ENCODE results near the gene COPB2. TPM values are rescaled to one million over a fixed set of nuclear protein-coding genes. Genes with fewer than 3 reads are reported as not detected.

The COPB2 gene
- total and polyA plus RNA-seq, 2 of the 8 experiments (the other 6 are each of a cell fraction or from before 2014, with no cell fraction given) = 40.3 to 119 TPM

DNA sequence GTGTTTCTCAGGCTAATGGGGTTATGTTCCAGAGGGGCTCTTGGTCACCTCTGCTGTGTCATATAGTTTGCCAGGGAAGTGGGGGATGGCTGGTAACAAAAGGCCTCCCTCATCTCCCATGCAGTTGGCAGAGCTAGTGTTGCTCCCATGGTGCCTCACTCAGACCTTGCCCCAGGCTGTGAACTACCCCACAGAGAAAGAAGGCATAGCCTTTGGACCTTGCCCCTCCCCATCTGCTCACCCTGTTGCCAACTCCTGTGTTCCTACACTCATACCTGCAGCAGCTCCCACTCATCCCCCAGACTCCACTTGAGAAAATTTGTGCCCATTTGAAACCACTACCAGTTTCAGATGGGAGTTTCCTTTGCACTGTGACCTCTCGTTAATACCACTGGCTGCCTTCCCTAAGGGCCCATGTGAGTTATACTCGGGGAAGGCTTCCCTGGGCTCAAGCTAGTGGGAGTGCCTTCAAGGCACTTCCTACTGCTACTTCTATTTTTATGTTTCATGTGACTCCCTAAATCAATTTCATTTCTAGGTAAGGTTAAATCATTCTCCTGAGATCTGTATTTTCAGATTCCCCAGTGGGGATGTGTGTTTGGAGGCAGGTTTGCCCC, 25.3 kb upstream of the COPB2 start:
- no peaks in the 10 kb centered on the region; the same call in 1 of the 2 replicates for H3K79me1 ChIP-seq (ENCODE audit: low read depth, low read length)
- no peak overlapping the region; the same call in 1 of the 2 replicates for H4K8ac ChIP-seq (ENCODE audit: extremely low read depth, insufficient read depth, low read length)
- H4K5ac ChIP-seq (ENCODE audit: insufficient read length, low read depth, low read length) = no peak overlapping the region
- CTCF ChIA-PET (ENCODE audit: partially characterized antibody) = interaction anchor here (1.1 kb wide), 1 partner anchor 12 kb away, joined by 5 read pairs; no protein-coding TSS in a partner anchor
- H3K14ac ChIP-seq (ENCODE audit: insufficient read length) = no peak overlapping the region
- no peak overlapping the region for H3K18ac ChIP-seq (ENCODE audit: extremely low read depth, low read length)
- no peak overlapping the region for H2BK20ac ChIP-seq (ENCODE audit: low read length)
- H4K20me1 ChIP-seq (replicated peaks in 1 of 2; ENCODE audit: control insufficient read depth in 1 of 2, insufficient read depth in 2 of 2, low read length in 2 of 2) = no peaks in the 10 kb centered on the region
- POLR2A ChIA-PET (ENCODE audit: partially characterized antibody) = no interaction called here
- H3K9ac ChIP-seq (replicated peaks in 1 of 4; ENCODE audit: extremely low read depth in 1 of 4, low read depth in 3 of 4, low read length in 3 of 4) = no peak overlapping the region
- H3K79me2 ChIP-seq (ENCODE audit: control insufficient read depth in 1 of 2, insufficient read depth in 2 of 2, low read length in 2 of 2) = no peaks in the 10 kb centered on the region
- H2BK5ac ChIP-seq (ENCODE audit: low read depth, low read length) = no peak overlapping the region
- no peak overlapping the region for H3K27ac ChIP-seq (ENCODE audit: low read depth, low read length)
- no peak overlapping the region for H3K4ac ChIP-seq (replicated peaks; ENCODE audit: insufficient read length, low read depth, low read length)
- H3K4me2 ChIP-seq (ENCODE audit: insufficient read depth in 1 of 2, low read depth in 2 of 2, low read length in 2 of 2) = no peak overlapping the region
- DNase-seq (ENCODE audit: low read depth in 1 of 2, low spot score in 2 of 2) (no peak), FAIRE-seq (no peak)
- no peaks in the 10 kb centered on the region for H3K36me3 ChIP-seq (ENCODE audit: control insufficient read depth in 2 of 4, insufficient read depth in 4 of 4, low read length in 3 of 4)
- H3K23me2 ChIP-seq (ENCODE audit: low read depth, low read length) = no peaks in the 10 kb centered on the region
- no peak overlapping the region for H2BK15ac ChIP-seq (ENCODE audit: low read length)
- H4K91ac ChIP-seq (replicated peaks; ENCODE audit: insufficient read length, low read length) = no peak overlapping the region
- no peak overlapping the region for H3K23ac ChIP-seq (ENCODE audit: insufficient read length)
- no peaks in the 10 kb centered on the region for H3K4me1 ChIP-seq (replicated peaks in 1 of 4; ENCODE audit: control insufficient read depth in 3 of 4, insufficient read depth in 4 of 4, low read length in 3 of 4)
- WGBS, 2 experiments (ENCODE audit: extremely low coverage in 1 of 2, insufficient coverage in 1 of 2, insufficient read length in 1 of 2, insufficient replicate concordance in 2 of 2, low coverage in 1 of 2, low lambda C conversion rate in 2 of 2, missing lambda C conversion rate in 1 of 2) = 95% methylated on average over 2 of the region's 2 CpGs; no CpG with 5 or more reads in 1 of the 2 experiments
- no peaks in the 10 kb centered on the region for H3K9me3 ChIP-seq (ENCODE audit: insufficient read depth in 2 of 2, low read depth in 1 of 2, low read length in 1 of 2)
- no peak overlapping the region for H2AFZ ChIP-seq (ENCODE audit: low read length)
- no peak overlapping the region for H3K4me3 ChIP-seq (ENCODE audit: extremely low read depth in 1 of 4, insufficient read depth in 2 of 4, low read depth in 3 of 4, low read length in 4 of 4)
- H2BK12ac ChIP-seq (ENCODE audit: low read depth, low read length) = no peak overlapping the region
- no peaks in the 10 kb centered on the region for H3K27me3 ChIP-seq (replicated peaks in 1 of 4; ENCODE audit: control insufficient read depth in 3 of 4, extremely low read depth in 1 of 4, insufficient read depth in 3 of 4, low read length in 3 of 4)
- no peak overlapping the region for H2AK5ac ChIP-seq (ENCODE audit: low read depth, low read length)
- no peak overlapping the region for H2BK120ac ChIP-seq (replicated peaks; ENCODE audit: low read depth, low read length)
- no peak overlapping the region for H3K56ac ChIP-seq (replicated peaks; ENCODE audit: insufficient read length, low read depth, low read length)

Measured in H1 (cell line).